Stimulated activated memory B cell treated with anti-CD40 and anti-IgM and Interleukin-4, amounts not matched to agents 10 μg/mL and 1 μg/mL and 100 μg/mL, for 72 hours (primary cell): ENCODE data around the gene NEDD4L.
"Not testable (repeated sequence)": the region's sequence is repeated elsewhere in the genome, so short reads cannot be mapped to it uniquely, and the experiment has no call there.

Source experiments
- ATAC-seq: fragments of 150-1000 bp; cut with Tn5 transposase; 2 replicates; pipeline ENCODE4 v1.10.0; 2021
- H3K27ac Mint-ChIP-seq: one replicate; pipeline ENCODE4 v1.8.0; 2022; ENCODE audit warnings: mild to moderate bottlenecking, mixed read lengths
- H3K27me3 Mint-ChIP-seq: one replicate; pipeline ENCODE4 v1.8.0; 2022; ENCODE audit warnings: mixed read lengths
- H3K36me3 Mint-ChIP-seq: one replicate; pipeline ENCODE4 v1.8.0; 2022; ENCODE audit warnings: mixed read lengths
- H3K4me1 Mint-ChIP-seq: one replicate; pipeline ENCODE4 v1.8.0; 2022; ENCODE audit warnings: mixed read lengths
- H3K4me3 Mint-ChIP-seq: one replicate; pipeline ENCODE4 v1.8.0; 2022; ENCODE audit warnings: mild to moderate bottlenecking, moderate library complexity, mixed read lengths
- H3K9me3 Mint-ChIP-seq: one replicate; pipeline ENCODE4 v1.8.0; 2022; ENCODE audit warnings: mixed read lengths

Gene NEDD4L

GRCh38 chr18:58042826-58043490 is 1.1 kb upstream of the NEDD4L start:
- H3K27ac Mint-ChIP-seq = peak overlapping the region; percentile 63
- H3K4me1 Mint-ChIP-seq = peaks cover 65% of the 10 kb centered on the region
- peak overlapping the region; percentile 84 for H3K4me3 Mint-ChIP-seq
- H3K27me3 Mint-ChIP-seq = no peaks in the 10 kb centered on the region
- no peaks in the 10 kb centered on the region for H3K36me3 Mint-ChIP-seq
- no peaks in the 10 kb centered on the region for H3K9me3 Mint-ChIP-seq
- ATAC-seq = no peak

GRCh38 chr18:58044370-58045241 is 580 bp downstream of the NEDD4L start:
- peak; percentile 61 for ATAC-seq
- no peaks in the 10 kb centered on the region for H3K9me3 Mint-ChIP-seq
- no peaks in the 10 kb centered on the region for H3K27me3 Mint-ChIP-seq
- H3K4me3 Mint-ChIP-seq = peak overlapping the region; percentile 96
- H3K4me1 Mint-ChIP-seq = peaks cover 51% of the 10 kb centered on the region
- no peaks in the 10 kb centered on the region for H3K36me3 Mint-ChIP-seq
- H3K27ac Mint-ChIP-seq = peak overlapping the region; percentile 78

GRCh38 chr18:58045242-58046092 is 1.4 kb downstream of the NEDD4L start:
- peak overlapping the region; percentile 96 for H3K4me3 Mint-ChIP-seq
- H3K36me3 Mint-ChIP-seq = no peaks in the 10 kb centered on the region
- peak overlapping the region; percentile 78 for H3K27ac Mint-ChIP-seq
- ATAC-seq = no peak
- no peaks in the 10 kb centered on the region for H3K9me3 Mint-ChIP-seq
- peaks cover 51% of the 10 kb centered on the region for H3K4me1 Mint-ChIP-seq
- no peaks in the 10 kb centered on the region for H3K27me3 Mint-ChIP-seq

- Mint-ChIP-seq H3K27ac (peak overlapping the region; percentile 78), H3K27me3 (no peaks in the 10 kb centered on the region), H3K9me3 (no peaks in the 10 kb centered on the region), H3K4me3 (peak overlapping the region; percentile 96), H3K4me1 (peaks cover 44% of the 10 kb centered on the region), H3K36me3 (no peaks in the 10 kb centered on the region)
- ATAC-seq = no peak
Measured at GRCh38 chr18:58046093-58046793, 2.2 kb downstream of the NEDD4L start.

- peaks cover 39% of the 10 kb centered on the region for H3K4me1 Mint-ChIP-seq
- no peaks in the 10 kb centered on the region for H3K36me3 Mint-ChIP-seq
- H3K4me3 Mint-ChIP-seq = no peak overlapping the region
- H3K9me3 Mint-ChIP-seq = no peaks in the 10 kb centered on the region
- H3K27me3 Mint-ChIP-seq = no peaks in the 10 kb centered on the region
- no peak overlapping the region for H3K27ac Mint-ChIP-seq
- ATAC-seq = no peak
Measured at GRCh38 chr18:58046794-58047555, 2.9 kb downstream of the NEDD4L start.

GRCh38 chr18:58047556-58047882 is 3.5 kb downstream of the NEDD4L start:
- no peak overlapping the region for H3K27ac Mint-ChIP-seq
- H3K36me3 Mint-ChIP-seq = no peaks in the 10 kb centered on the region
- no peak overlapping the region for H3K4me3 Mint-ChIP-seq
- H3K9me3 Mint-ChIP-seq = no peaks in the 10 kb centered on the region
- H3K27me3 Mint-ChIP-seq = no peaks in the 10 kb centered on the region
- H3K4me1 Mint-ChIP-seq = peaks cover 38% of the 10 kb centered on the region
- no peak for ATAC-seq

- Mint-ChIP-seq H3K4me3 (no peak overlapping the region), H3K9me3 (no peaks in the 10 kb centered on the region), H3K27me3 (no peaks in the 10 kb centered on the region), H3K36me3 (no peaks in the 10 kb centered on the region), H3K4me1 (peaks cover 31% of the 10 kb centered on the region), H3K27ac (no peak overlapping the region)
- no peak for ATAC-seq
Measured at GRCh38 chr18:58048081-58048642, 4.1 kb downstream of the NEDD4L start.

GRCh38 chr18:58049000-58049688 is 5.1 kb downstream of the NEDD4L start:
- H3K27me3 Mint-ChIP-seq = no peaks in the 10 kb centered on the region
- H3K36me3 Mint-ChIP-seq = peaks cover 6% of the 10 kb centered on the region
- no peak overlapping the region for H3K4me3 Mint-ChIP-seq
- no peak for ATAC-seq
- peaks cover 26% of the 10 kb centered on the region for H3K4me1 Mint-ChIP-seq
- no peak overlapping the region for H3K27ac Mint-ChIP-seq
- H3K9me3 Mint-ChIP-seq = no peaks in the 10 kb centered on the region

GRCh38 chr18:58050963-58051362 is 6.9 kb downstream of the NEDD4L start:
- peaks cover 13% of the 10 kb centered on the region for H3K4me1 Mint-ChIP-seq
- not testable (repeated sequence) for H3K27me3 Mint-ChIP-seq, H3K36me3 Mint-ChIP-seq, H3K4me3 Mint-ChIP-seq, H3K9me3 Mint-ChIP-seq, ATAC-seq, H3K27ac Mint-ChIP-seq

- no peak for ATAC-seq
- Mint-ChIP-seq H3K4me3 (no peak overlapping the region), H3K4me1 (peaks cover 7% of the 10 kb centered on the region), H3K27me3 (no peaks in the 10 kb centered on the region), H3K36me3 (peaks cover 6% of the 10 kb centered on the region), H3K27ac (no peak overlapping the region), H3K9me3 (no peaks in the 10 kb centered on the region)
Measured at GRCh38 chr18:58051765-58052460, 7.9 kb downstream of the NEDD4L start.

GRCh38 chr18:58052960-58053359 is 8.9 kb downstream of the NEDD4L start:
- Mint-ChIP-seq H3K27me3 (no peaks in the 10 kb centered on the region), H3K36me3 (peaks cover 6% of the 10 kb centered on the region), H3K4me3 (no peak overlapping the region), H3K9me3 (no peaks in the 10 kb centered on the region), H3K27ac (no peak overlapping the region), H3K4me1 (peaks cover 7% of the 10 kb centered on the region)
- no peak for ATAC-seq

GRCh38 chr18:58054041-58054781 is 10.2 kb downstream of the NEDD4L start:
- Mint-ChIP-seq H3K4me3 (no peak overlapping the region), H3K4me1 (peaks cover 12% of the 10 kb centered on the region), H3K36me3 (peaks cover 6% of the 10 kb centered on the region), H3K27me3 (no peaks in the 10 kb centered on the region), H3K9me3 (no peaks in the 10 kb centered on the region), H3K27ac (no peak overlapping the region)
- no peak for ATAC-seq
